Neural progenitor cell (in vitro differentiated cells): ENCODE results near the gene CLCN4. TPM values are rescaled to one million over a fixed set of nuclear protein-coding genes. Genes with fewer than 3 reads are reported as not detected.

Source experiments
- DNase-seq: peaks from one replicate; pipeline ENCODE4 v3.0.0-alpha.2; 2016; ENCODE audit warnings: low spot score
- H2AFZ ChIP-seq: fragments of 200-600 bp; sonication (generic); replicated peaks from 2 replicates; pipeline ENCODE4 v1.6.1; 2016; ENCODE audit warnings: antibody characterized with exemption
- H3F3A ChIP-seq: fragments of 200-600 bp; sonication (generic); 2 replicates; pipeline ENCODE4 v1.6.1; 2016; ENCODE audit warnings: antibody characterized with exemption, low read depth
- H3K27ac ChIP-seq: fragments of 200-600 bp; sonication (generic); 2 replicates; pipeline ENCODE4 v1.5.1; 2016; ENCODE audit warnings: mild to moderate bottlenecking
- H3K27me3 ChIP-seq: fragments of 200-600 bp; sonication (generic); 2 replicates; pipeline ENCODE4 v1.6.1; 2016; ENCODE audit warnings: mild to moderate bottlenecking, moderate library complexity
- H3K36me3 ChIP-seq: fragments of 200-600 bp; sonication (generic); 2 replicates; pipeline ENCODE4 v1.5.1; 2016
- H3K4me1 ChIP-seq: fragments of 200-600 bp; sonication (generic); 2 replicates; pipeline ENCODE4 v1.6.1; 2016; ENCODE audit warnings: mixed run types
- H3K4me2 ChIP-seq: fragments of 200-600 bp; sonication (generic); 2 replicates; pipeline ENCODE4 v1.6.1; 2016
- H3K4me3 ChIP-seq: fragments of 200-600 bp; sonication (generic); 2 replicates; pipeline ENCODE4 v1.5.1; 2016
- H3K79me2 ChIP-seq: fragments of 200-600 bp; sonication (generic); 2 replicates; pipeline ENCODE4 v1.6.1; 2016; ENCODE audit warnings: low read depth
- H3K9ac ChIP-seq: fragments of 200-600 bp; sonication (generic); 2 replicates; pipeline ENCODE4 v1.6.1; 2016
- H3K9me3 ChIP-seq: fragments of 200-600 bp; sonication (generic); 2 replicates; pipeline ENCODE4 v1.5.1; 2016; ENCODE audit warnings: low read depth
- H4K20me1 ChIP-seq: fragments of 200-600 bp; sonication (generic); 2 replicates; pipeline ENCODE4 v1.6.1; 2016; ENCODE audit warnings: low read depth
- H3K27ac Mint-ChIP-seq: 3 replicates; pipeline ENCODE4 v1.8.0; 2021; ENCODE audit warnings: mixed read lengths
- H3K27me3 Mint-ChIP-seq: 2 replicates; pipeline ENCODE4 v1.8.0; 2022; ENCODE audit warnings: low read depth, mild to moderate bottlenecking, inconsistent platforms, moderate library complexity, mixed read lengths; ENCODE audit not compliant: insufficient read depth
- H3K36me3 Mint-ChIP-seq: 3 replicates; pipeline ENCODE4 v1.8.0; 2021; ENCODE audit warnings: mixed read lengths
- H3K4me1 Mint-ChIP-seq: 3 replicates; pipeline ENCODE4 v1.8.0; 2021; ENCODE audit warnings: mixed read lengths
- H3K4me3 Mint-ChIP-seq: 3 replicates; pipeline ENCODE4 v1.8.0; 2021; ENCODE audit warnings: mild to moderate bottlenecking, moderate library complexity, mixed read lengths
- H3K9me3 Mint-ChIP-seq: 3 replicates; pipeline ENCODE4 v1.8.0; 2020; ENCODE audit warnings: mixed read lengths
- CTCF ChIP-seq: fragments of 200-600 bp; sonication (generic); IDR thresholded peaks from 2 replicates; pipeline ENCODE4 v1.5.1; 2017; ENCODE audit warnings: antibody characterized with exemption, mild to moderate bottlenecking
- EZH2 ChIP-seq: fragments of 200-600 bp; sonication (generic); IDR thresholded peaks from 2 replicates; pipeline ENCODE4 v1.6.1; 2017; ENCODE audit warnings: antibody characterized with exemption, mild to moderate bottlenecking, moderate library complexity
- EZH2phosphoT487 ChIP-seq: fragments of 200-600 bp; sonication (generic); IDR thresholded peaks from 2 replicates; pipeline ENCODE4 v1.6.1; 2017; ENCODE audit warnings: antibody characterized with exemption
- total RNA-seq: library from RNA; depleted of rRNA; stranded (reverse); fragments of >200 nt; gene quantifications from 2 replicates; pipeline ENCODE4 v1.2.3, GENCODE V29; 2015; ENCODE audit warnings: low replicate concordance

Gene CLCN4
- total RNA-seq, 1 donor from 2014 or later: 6.6 TPM

- Histone ChIP-seq H3K79me2 (no peaks in the 10 kb centered on the region), H3K9me3 (no peaks in the 10 kb centered on the region), H3K9ac (no peak overlapping the region), H3K4me1 (peaks cover 15% of the 10 kb centered on the region), H3F3A (peaks cover 13% of the 10 kb centered on the region), H3K4me3 (no peak overlapping the region), H3K27ac (no peak overlapping the region), H3K4me2 (no peak overlapping the region), H2AFZ (no peak overlapping the region), H4K20me1 (no peaks in the 10 kb centered on the region), H3K27me3 (no peaks in the 10 kb centered on the region), H3K36me3 (no peaks in the 10 kb centered on the region)
- Mint-ChIP-seq H3K4me1 (peaks cover 30% of the 10 kb centered on the region), H3K27ac (no peak overlapping the region), H3K27me3 (peaks cover 3% of the 10 kb centered on the region), H3K36me3 (peaks cover 9% of the 10 kb centered on the region), H3K9me3 (peaks cover 16% of the 10 kb centered on the region), H3K4me3 (no peak overlapping the region)
- DNase-seq: no peak
- TF ChIP-seq EZH2: no peak
- TF ChIP-seq EZH2phosphoT487: no peak
- no peak for TF ChIP-seq CTCF
These were observed 3.4 kb downstream of the CLCN4 start for GRCh38 chrX:10160211-10160610.

- TF ChIP-seq EZH2 (no peak), EZH2phosphoT487 (no peak), CTCF (no peak)
- Mint-ChIP-seq H3K36me3 (peaks cover 10% of the 10 kb centered on the region), H3K27me3 (peaks cover 4% of the 10 kb centered on the region), H3K4me1 (peaks cover 17% of the 10 kb centered on the region), H3K9me3 (peaks cover 22% of the 10 kb centered on the region), H3K27ac (no peak overlapping the region), H3K4me3 (no peak overlapping the region)
- Histone ChIP-seq H3K27me3 (no peaks in the 10 kb centered on the region), H3K4me3 (no peak overlapping the region), H3F3A (peaks cover 3% of the 10 kb centered on the region), H3K4me1 (peaks cover 6% of the 10 kb centered on the region), H3K9ac (no peak overlapping the region), H2AFZ (no peak overlapping the region), H3K9me3 (no peaks in the 10 kb centered on the region), H3K4me2 (no peak overlapping the region), H3K36me3 (no peaks in the 10 kb centered on the region), H4K20me1 (no peaks in the 10 kb centered on the region), H3K27ac (no peak overlapping the region), H3K79me2 (no peaks in the 10 kb centered on the region)
- DNase-seq: no peak
These were observed 6.3 kb downstream of the CLCN4 start for GRCh38 chrX:10163031-10163430.

DNA sequence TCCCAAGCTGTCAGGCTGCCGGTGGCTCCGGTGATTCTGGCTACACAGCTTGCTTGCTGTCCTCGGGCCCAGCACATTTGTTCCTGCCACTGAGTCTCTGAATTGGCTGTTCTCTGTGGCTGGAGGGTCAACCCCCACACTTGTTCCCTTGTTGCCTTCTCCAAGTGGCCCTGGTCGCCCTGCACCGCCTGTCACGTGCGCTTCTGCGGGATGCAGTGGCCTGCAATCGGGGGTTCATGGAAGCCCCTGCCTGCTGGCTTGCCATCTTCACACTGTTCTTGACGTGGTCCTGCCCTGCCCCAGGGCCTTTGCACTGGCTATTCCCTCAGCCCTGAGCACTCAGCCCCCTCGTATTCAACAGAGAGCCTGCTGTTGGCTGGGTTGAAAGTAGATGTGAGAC is 8.1 kb downstream of the CLCN4 start:
- H3K27me3 Mint-ChIP-seq: peaks cover 4% of the 10 kb centered on the region
- Histone ChIP-seq H3K4me1 (no peaks in the 10 kb centered on the region), H3K9ac (no peak overlapping the region), H3K27me3 (no peaks in the 10 kb centered on the region), H3F3A (no peaks in the 10 kb centered on the region), H3K4me3 (no peak overlapping the region), H3K9me3 (no peaks in the 10 kb centered on the region), H3K4me2 (no peak overlapping the region), H3K27ac (no peak overlapping the region), H3K36me3 (no peaks in the 10 kb centered on the region), H3K79me2 (no peaks in the 10 kb centered on the region), H2AFZ (no peak overlapping the region), H4K20me1 (no peaks in the 10 kb centered on the region)
- H3K27ac Mint-ChIP-seq: no peak overlapping the region
- peaks cover 6% of the 10 kb centered on the region for H3K4me1 Mint-ChIP-seq
- peaks cover 24% of the 10 kb centered on the region for H3K9me3 Mint-ChIP-seq
- no peak for DNase-seq
- peaks cover 10% of the 10 kb centered on the region for H3K36me3 Mint-ChIP-seq
- no peak overlapping the region for H3K4me3 Mint-ChIP-seq
- no peak for TF ChIP-seq EZH2

DNA sequence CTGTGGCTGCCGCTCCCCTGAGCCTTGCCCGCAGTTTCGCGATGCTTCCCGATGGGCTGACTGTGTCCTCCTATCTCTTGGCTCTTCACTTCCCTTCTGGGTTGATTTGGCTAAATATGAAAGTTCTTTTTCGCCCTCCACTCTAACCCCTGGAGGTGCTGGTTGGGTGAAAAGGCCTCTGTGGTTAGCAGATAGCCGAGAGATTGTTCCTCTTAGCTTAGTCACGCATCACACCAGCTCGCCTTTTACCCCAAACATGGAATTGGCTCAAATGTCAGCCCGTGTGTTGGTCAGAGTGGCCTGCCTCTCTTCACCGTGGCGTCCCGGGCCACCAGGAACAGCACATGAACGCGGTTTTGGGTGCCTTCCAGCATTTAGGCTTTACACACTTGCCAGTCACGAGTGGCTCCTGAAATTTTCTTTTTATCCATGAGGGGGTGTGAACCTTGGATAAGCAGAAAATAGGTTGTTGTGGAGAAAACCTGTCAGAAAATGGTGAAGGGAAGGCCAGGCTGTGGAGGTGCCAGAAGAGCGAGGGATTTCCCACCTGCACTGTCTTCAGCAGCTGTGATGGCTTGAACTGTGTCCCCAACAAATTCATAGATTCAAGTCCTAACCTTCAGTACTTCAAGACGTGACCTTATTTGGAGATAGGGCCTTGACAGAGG is 8.9 kb downstream of the CLCN4 start:
- Mint-ChIP-seq H3K4me3 (no peak overlapping the region), H3K4me1 (no peaks in the 10 kb centered on the region), H3K27me3 (peaks cover 4% of the 10 kb centered on the region), H3K9me3 (peaks cover 20% of the 10 kb centered on the region), H3K27ac (no peak overlapping the region), H3K36me3 (peaks cover 5% of the 10 kb centered on the region)
- no peaks in the 10 kb centered on the region for H3F3A ChIP-seq
- no peak overlapping the region for H2AFZ ChIP-seq
- TF ChIP-seq EZH2: no peak
- no peak for TF ChIP-seq CTCF
- no peak overlapping the region for H3K4me2 ChIP-seq
- H3K4me1 ChIP-seq: no peaks in the 10 kb centered on the region
- no peaks in the 10 kb centered on the region for H3K27me3 ChIP-seq
- no peaks in the 10 kb centered on the region for H3K36me3 ChIP-seq
- no peak overlapping the region for H3K4me3 ChIP-seq
- H3K9me3 ChIP-seq: no peaks in the 10 kb centered on the region
- H3K9ac ChIP-seq: no peak overlapping the region
- H3K79me2 ChIP-seq: no peaks in the 10 kb centered on the region
- no peak for DNase-seq
- H3K27ac ChIP-seq: no peak overlapping the region
- no peaks in the 10 kb centered on the region for H4K20me1 ChIP-seq
